HG02763 (cell line): ENCODE results near the gene ARHGEF18.
"Not testable (repeated sequence)": the region's sequence is repeated elsewhere in the genome, so short reads cannot be mapped to it uniquely, and the experiment has no call there.

Experiments
- ATAC-seq: cut with Tn5 transposase; IDR thresholded peaks from one replicate; pipeline ENCODE4 v1.9.1; 2021; ENCODE audit warnings: mild to moderate bottlenecking, moderate library complexity; ENCODE audit not compliant: unreplicated experiment

ARHGEF18 gene

GRCh38 chr19:7346488-7346971 lies 2.2 kb upstream of the ARHGEF18 start:
- ATAC-seq, result no peak

GRCh38 chr19:7346997-7347396 lies 1.7 kb upstream of the ARHGEF18 start:
- ATAC-seq, result not testable (repeated sequence)

GRCh38 chr19:7349231-7349591 lies 474 bp downstream of the ARHGEF18 start:
- ATAC-seq, result no peak

GRCh38 chr19:7349961-7350711 lies 1.4 kb downstream of the ARHGEF18 start:
- no peak for ATAC-seq

GRCh38 chr19:7351861-7352260 lies 3.1 kb downstream of the ARHGEF18 start:
- no peak for ATAC-seq

- no peak for ATAC-seq
Observed at GRCh38 chr19:7355151-7355820, 6.5 kb downstream of the ARHGEF18 start.

- no peak for ATAC-seq
Observed at GRCh38 chr19:7355871-7356270, 7.1 kb downstream of the ARHGEF18 start.

GRCh38 chr19:7356899-7357627 lies 8.3 kb downstream of the ARHGEF18 start:
- ATAC-seq, result no peak

GRCh38 chr19:7358102-7358597 lies 9.4 kb downstream of the ARHGEF18 start:
- no peak for ATAC-seq

- ATAC-seq, result no peak
Observed at GRCh38 chr19:7360393-7360984, 11.8 kb downstream of the ARHGEF18 start.

- ATAC-seq, result no peak
Observed at GRCh38 chr19:7363225-7363624, 14.5 kb downstream of the ARHGEF18 start.

GRCh38 chr19:7366701-7367420 lies 18.1 kb downstream of the ARHGEF18 start:
- no peak for ATAC-seq

- no peak for ATAC-seq
Observed at GRCh38 chr19:7368456-7368855, 19.7 kb downstream of the ARHGEF18 start.

GRCh38 chr19:7368866-7369265 lies 20.1 kb downstream of the ARHGEF18 start:
- ATAC-seq, result not testable (repeated sequence)

GRCh38 chr19:7370546-7370945 lies 21.8 kb downstream of the ARHGEF18 start:
- ATAC-seq, result no peak

GRCh38 chr19:7371001-7371400 lies 22.3 kb downstream of the ARHGEF18 start:
- ATAC-seq, result no peak

GRCh38 chr19:7372810-7373209 lies 24.1 kb downstream of the ARHGEF18 start:
- ATAC-seq, result no peak

- ATAC-seq, result no peak
Observed at GRCh38 chr19:7373862-7374261, 25.1 kb downstream of the ARHGEF18 start.

- no peak for ATAC-seq
Observed at GRCh38 chr19:7376151-7376852, 27.6 kb downstream of the ARHGEF18 start.

GRCh38 chr19:7377196-7377595 lies 28.5 kb downstream of the ARHGEF18 start:
- ATAC-seq, result no peak
